Measurements from ENCODE around the gene NEK9.
"Not testable (repeated sequence)": the region's sequence is repeated elsewhere in the genome, so short reads cannot be mapped to it uniquely, and the experiment has no call there.

Gene NEK9

GRCh38 chr14:75079521-75079920 lies 47.3 kb downstream of the NEK9 start:
- DNase-seq (no peak), ATAC-seq (no peak)
- peaks cover 11% of the 10 kb centered on the region for H3K4me1 Mint-ChIP-seq
- no peaks in the 10 kb centered on the region for H3K9me3 Mint-ChIP-seq
- H3K27me3 Mint-ChIP-seq = no peaks in the 10 kb centered on the region
- peaks cover 8% of the 10 kb centered on the region for H3K36me3 Mint-ChIP-seq (ENCODE audit: low read depth)
- no peak overlapping the region for H3K27ac Mint-ChIP-seq
- no peak overlapping the region for H3K4me3 Mint-ChIP-seq

DNA sequence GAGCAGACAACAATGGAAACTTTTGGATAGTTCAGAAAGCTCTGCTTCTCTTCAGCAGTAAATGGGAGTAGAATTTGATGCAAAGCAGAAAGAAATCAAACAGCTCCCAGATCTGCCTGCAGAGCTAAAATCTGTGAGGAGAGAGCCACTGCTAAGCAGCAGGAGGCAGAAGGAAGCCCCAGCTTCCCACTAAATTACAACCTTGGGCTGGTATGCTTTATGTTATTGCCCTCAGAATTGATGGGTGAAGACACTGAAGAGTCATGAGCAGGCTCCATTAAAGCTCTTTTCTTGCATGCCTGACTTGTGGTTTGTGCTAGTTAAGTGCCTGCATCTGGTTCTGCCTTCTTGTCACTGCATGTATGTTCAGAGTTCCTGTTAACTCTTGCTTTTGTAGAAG lies 49.1 kb downstream of the NEK9 start:
- H3K9me3 Mint-ChIP-seq = no peaks in the 10 kb centered on the region
- H3K4me1 Mint-ChIP-seq = no peaks in the 10 kb centered on the region
- H3K27me3 Mint-ChIP-seq = no peaks in the 10 kb centered on the region
- H3K27ac Mint-ChIP-seq = no peak overlapping the region
- ATAC-seq (no peak), DNase-seq (no peak)
- H3K4me3 Mint-ChIP-seq = no peak overlapping the region
- no peaks in the 10 kb centered on the region for H3K36me3 Mint-ChIP-seq (ENCODE audit: low read depth)

DNA sequence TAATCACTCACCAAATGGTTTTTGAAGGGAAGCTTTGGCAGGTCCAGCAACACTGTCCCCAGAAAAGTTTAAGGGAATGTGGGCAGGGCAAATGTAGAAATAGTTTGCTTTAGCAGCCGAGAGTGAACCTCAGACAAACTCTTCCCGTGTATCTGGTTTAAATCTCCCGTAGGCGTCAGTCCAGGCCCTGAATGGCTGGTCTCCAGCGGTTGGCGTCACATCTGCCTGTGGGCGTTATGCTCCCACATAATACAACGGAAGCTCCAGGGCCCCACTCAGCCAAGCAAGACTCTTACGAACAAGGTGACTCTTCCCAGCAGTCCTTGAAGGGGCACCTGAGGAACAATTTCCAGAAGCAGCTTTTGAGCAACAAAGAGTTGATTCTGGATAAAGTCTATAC lies 56.5 kb downstream of the NEK9 start:
- H3K27ac Mint-ChIP-seq = no peak overlapping the region
- ATAC-seq (no peak), DNase-seq (no peak)
- no peak overlapping the region for H3K4me3 Mint-ChIP-seq
- no peaks in the 10 kb centered on the region for H3K27me3 Mint-ChIP-seq
- no peaks in the 10 kb centered on the region for H3K36me3 Mint-ChIP-seq (ENCODE audit: low read depth)
- H3K4me1 Mint-ChIP-seq = peaks cover 3% of the 10 kb centered on the region
- H3K9me3 Mint-ChIP-seq = no peaks in the 10 kb centered on the region

- DNase-seq = no peak
- Mint-ChIP-seq H3K27ac (no peak overlapping the region), H3K4me1 (peaks cover 3% of the 10 kb centered on the region), H3K4me3 (no peak overlapping the region), H3K36me3 (ENCODE audit: low read depth) (no peaks in the 10 kb centered on the region), H3K9me3 (no peaks in the 10 kb centered on the region), H3K27me3 (no peaks in the 10 kb centered on the region)
- no peak for ATAC-seq
Observed at GRCh38 chr14:75069811-75070145, 57.1 kb downstream of the NEK9 start.

GRCh38 chr14:75069121-75069810 lies 57.6 kb downstream of the NEK9 start, which contains the start of gene ZC2HC1C:
TSS of gene ZC2HC1C (plus strand) at chr14:75069641. CDS start at chr14:75070574, 933 bp downstream.
- no peak within 1 kb of the TSS for H3K4me3 Mint-ChIP-seq

GRCh38 chr14:75068294-75069120 lies 58.3 kb downstream of the NEK9 start:
- Mint-ChIP-seq H3K27ac (no peak overlapping the region), H3K9me3 (no peaks in the 10 kb centered on the region), H3K27me3 (no peaks in the 10 kb centered on the region), H3K36me3 (ENCODE audit: low read depth) (no peaks in the 10 kb centered on the region), H3K4me1 (peaks cover 13% of the 10 kb centered on the region), H3K4me3 (no peak overlapping the region)
- DNase-seq (no peak), ATAC-seq (no peak)

More at GRCh38 chr14:75069121-75069810, 57.6 kb downstream of the NEK9 start, which contains the start of gene ZC2HC1C:
- ATAC-seq = peak; percentile 91
- no peaks in the 10 kb centered on the region for H3K9me3 Mint-ChIP-seq
- H3K27ac Mint-ChIP-seq = no peak within 1 kb of the TSS
- peaks cover 6% of the 10 kb centered on the region for H3K4me1 Mint-ChIP-seq
- no peaks in the 10 kb centered on the region for H3K27me3 Mint-ChIP-seq
- no peaks in the 10 kb centered on the region for H3K36me3 Mint-ChIP-seq (ENCODE audit: low read depth)
- DNase-seq = peak; percentile 81

DNA sequence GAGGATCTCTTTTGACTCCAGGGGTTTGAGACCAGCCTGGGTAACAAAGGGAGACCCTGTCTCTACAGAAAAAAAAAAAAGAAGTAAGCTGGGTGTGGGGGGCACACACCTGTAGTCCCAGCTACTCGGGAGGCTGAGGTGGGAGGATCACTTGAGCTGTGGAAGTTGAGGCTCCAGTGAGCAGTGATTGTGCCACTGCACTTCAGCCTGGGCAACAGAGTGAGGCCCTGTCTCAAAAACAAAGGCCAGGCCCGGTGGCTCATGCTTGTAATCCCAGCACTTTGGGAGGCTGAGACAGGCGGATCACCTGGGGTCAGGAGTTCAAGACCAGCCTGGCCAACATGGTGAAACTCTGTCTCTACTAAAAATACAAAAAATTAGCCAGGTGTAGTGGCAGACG lies 59.1 kb downstream of the NEK9 start:
- not testable (repeated sequence) for DNase-seq; H3K36me3 Mint-ChIP-seq (ENCODE audit: low read depth); H3K4me3 Mint-ChIP-seq; H3K27me3 Mint-ChIP-seq; H3K9me3 Mint-ChIP-seq; H3K27ac Mint-ChIP-seq; ATAC-seq
- H3K4me1 Mint-ChIP-seq = peaks cover 18% of the 10 kb centered on the region

- Mint-ChIP-seq H3K9me3 (no peaks in the 10 kb centered on the region), H3K36me3 (ENCODE audit: low read depth) (no peaks in the 10 kb centered on the region), H3K4me1 (peaks cover 23% of the 10 kb centered on the region), H3K27me3 (no peaks in the 10 kb centered on the region), H3K4me3 (no peak overlapping the region), H3K27ac (no peak overlapping the region)
- ATAC-seq (no peak), DNase-seq (no peak)
Observed at GRCh38 chr14:75067212-75067611, 59.6 kb downstream of the NEK9 start.

- no peak for DNase-seq
- Mint-ChIP-seq H3K36me3 (ENCODE audit: low read depth) (peaks cover 2% of the 10 kb centered on the region), H3K27me3 (no peaks in the 10 kb centered on the region), H3K27ac (no peak overlapping the region), H3K4me1 (peaks cover 23% of the 10 kb centered on the region), H3K9me3 (no peaks in the 10 kb centered on the region), H3K4me3 (no peak overlapping the region)
- ATAC-seq = no peak
Observed at GRCh38 chr14:75066691-75067090, 60.2 kb downstream of the NEK9 start.

- Mint-ChIP-seq H3K27ac (peak overlapping the region; percentile 95), H3K4me3 (peak overlapping the region; percentile 98), H3K36me3 (ENCODE audit: low read depth) (peaks cover 23% of the 10 kb centered on the region), H3K4me1 (peaks cover 25% of the 10 kb centered on the region), H3K27me3 (no peaks in the 10 kb centered on the region), H3K9me3 (no peaks in the 10 kb centered on the region)
- ATAC-seq (peak; percentile 8), DNase-seq (no peak)
Observed at GRCh38 chr14:75064205-75064567, 62.7 kb downstream of the NEK9 start.

- no peaks in the 10 kb centered on the region for H3K9me3 Mint-ChIP-seq
- peaks cover 24% of the 10 kb centered on the region for H3K36me3 Mint-ChIP-seq (ENCODE audit: low read depth)
- DNase-seq (peak; percentile 95), ATAC-seq (peak; percentile 100)
- H3K27me3 Mint-ChIP-seq = no peaks in the 10 kb centered on the region
- peak within 1 kb of the TSS; percentile 95 for H3K27ac Mint-ChIP-seq
- peak within 1 kb of the TSS; percentile 98 for H3K4me3 Mint-ChIP-seq
- peaks cover 25% of the 10 kb centered on the region for H3K4me1 Mint-ChIP-seq
Observed at GRCh38 chr14:75063491-75064204, 63.2 kb downstream of the NEK9 start, which contains the start of gene ACYP1. TSS of gene ACYP1 (minus strand) at chr14:75064024. CDS start at chr14:75063553, 471 bp downstream.

DNA sequence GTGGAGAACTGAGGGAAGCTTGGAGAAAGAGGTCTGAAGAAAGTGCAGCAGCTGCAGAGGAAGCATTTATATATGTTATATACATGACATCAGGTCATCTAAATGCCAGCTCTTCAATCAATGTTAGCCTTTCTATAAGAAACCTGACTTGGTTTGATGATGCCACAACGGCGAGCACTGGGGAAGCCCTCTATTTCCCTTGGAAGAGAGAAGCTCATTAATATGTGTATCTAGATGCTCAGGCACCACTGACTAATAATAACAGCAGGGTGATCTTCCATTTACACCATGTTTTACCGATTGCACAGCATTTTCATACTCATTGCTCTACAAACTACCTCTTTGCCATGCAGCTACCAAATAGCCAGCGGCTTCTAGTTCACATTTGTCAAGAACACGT lies 63.8 kb downstream of the NEK9 start:
- no peak for DNase-seq

DNA sequence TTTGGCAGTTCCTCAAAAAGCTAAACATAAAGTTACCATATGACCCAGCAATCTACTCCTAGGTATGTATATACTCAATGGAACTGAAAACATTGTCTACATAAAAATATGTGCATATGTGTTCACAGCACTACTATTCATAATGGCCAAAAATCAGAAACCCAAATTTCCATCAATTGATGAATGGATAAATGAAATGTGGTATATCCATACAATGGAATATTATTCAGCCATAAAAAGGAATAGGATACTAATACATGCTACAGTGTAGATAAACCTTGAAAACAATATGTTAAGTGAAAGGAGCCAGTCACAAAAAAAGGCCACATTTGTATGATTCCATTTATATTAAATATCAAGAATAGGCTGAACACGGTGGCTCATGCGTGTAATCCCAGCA lies 66.4 kb downstream of the NEK9 start:
- Mint-ChIP-seq H3K27ac (no peak overlapping the region), H3K27me3 (no peaks in the 10 kb centered on the region), H3K9me3 (no peaks in the 10 kb centered on the region), H3K4me3 (no peak overlapping the region), H3K4me1 (peaks cover 29% of the 10 kb centered on the region), H3K36me3 (ENCODE audit: low read depth) (peaks cover 42% of the 10 kb centered on the region)
- DNase-seq (no peak), ATAC-seq (no peak)

More for the DNA sequence above, 63.8 kb downstream of the NEK9 start:
- Mint-ChIP-seq H3K36me3 (ENCODE audit: low read depth) (peaks cover 27% of the 10 kb centered on the region), H3K4me1 (peaks cover 25% of the 10 kb centered on the region), H3K27ac (peak overlapping the region; percentile 95), H3K9me3 (no peaks in the 10 kb centered on the region), H3K27me3 (no peaks in the 10 kb centered on the region), H3K4me3 (peak overlapping the region; percentile 98)
- ATAC-seq = no peak

GRCh38 chr14:75059642-75060041 lies 67.2 kb downstream of the NEK9 start:
- no peak overlapping the region for H3K27ac Mint-ChIP-seq

More at GRCh38 chr14:75059642-75060041, 67.2 kb downstream of the NEK9 start:
- H3K4me1 Mint-ChIP-seq = peaks cover 27% of the 10 kb centered on the region
- no peaks in the 10 kb centered on the region for H3K9me3 Mint-ChIP-seq
- no peaks in the 10 kb centered on the region for H3K27me3 Mint-ChIP-seq
- DNase-seq = no peak
- ATAC-seq = no peak
- no peak overlapping the region for H3K4me3 Mint-ChIP-seq
- H3K36me3 Mint-ChIP-seq (ENCODE audit: low read depth) = peaks cover 46% of the 10 kb centered on the region
